Right cardiac atrium (tissue), 5 donors: ENCODE results near the gene MXRA8. TPM values are rescaled to one million over a fixed set of nuclear protein-coding genes. Genes with fewer than 3 reads are reported as not detected.

Experiments used
- ATAC-seq, 2 donors: fragments of 200-7000 bp; cut with Tn5 transposase; one replicate each; pipeline versions ENCODE4 v1.8.0 to v1.9.1; 2020; ENCODE audit warnings: moderate library complexity in 2 of 2, mild to moderate bottlenecking in 1 of 2
- DNase-seq, 3 donors: peaks; one replicate each; pipeline ENCODE4 v3.0.0-alpha.2; 2020
- H3K27ac ChIP-seq: one replicate; pipeline ENCODE4 v1.5.1; 2013; ENCODE audit warnings: mild to moderate bottlenecking, low read length, control low read depth, moderate library complexity
- H3K27me3 ChIP-seq: one replicate; pipeline ENCODE4 v1.6.1; 2013; ENCODE audit not compliant: control insufficient read depth, insufficient read depth
- H3K4me1 ChIP-seq: one replicate; pipeline ENCODE4 v1.6.1; 2013; ENCODE audit warnings: low read length; ENCODE audit not compliant: control insufficient read depth, insufficient read depth
- H3K4me3 ChIP-seq: one replicate; pipeline ENCODE4 v1.5.1; 2013; ENCODE audit warnings: low read length, control low read depth
- H3K9me3 ChIP-seq: one replicate; pipeline ENCODE4 v1.6.1; 2013; ENCODE audit warnings: low read length; ENCODE audit not compliant: control insufficient read depth
- WGBS: extraction: QIAGEN DNeasy Blood & Tissue Kit; methylation state at CpG from one replicate; pipeline ENCODE4 v1.1.7; 2013; 5-methylcytosine and 5-hydroxymethylcytosine counted together
- intact Hi-C, 4 donors: fragments of 100-400 bp; cut with DNase I; formaldehyde crosslinking; loops; one replicate each; pipeline versions ENCODE4 v1.11.0 to v1.14.0; 2022 to 2023
- polyA plus RNA-seq: library from polyadenylated mRNA; stranded (reverse); fragments of 200-250 nt; gene quantifications from one replicate; pipeline ENCODE4 v1.2.3, GENCODE V29; 2013
- total RNA-seq, 4 donors: library from RNA; stranded (reverse); fragmentation: NEBNext Ultra II Directional; extraction: Animal tissue kit (Norgen Biotek cat#: 25700); gene quantifications; one replicate each; pipeline ENCODE4 v1.2.1, GENCODE V29; 2021
- donor health status: healthy with polysubstance abuse.
- donor health status: DM: no; HTN: yes; CAD: no.
- donor health status: DM: no; HTN: no; CAD: no.
- donor health status: DM: no; HTN: yes; CAD: no; lungs with severe emphysema.
- donor health status: DM: yes; HTN: yes; CAD: no.

MXRA8 gene
- total and polyA plus RNA-seq, 5 donors: 21.9 to 39.5 (median 37.4) TPM

DNA sequence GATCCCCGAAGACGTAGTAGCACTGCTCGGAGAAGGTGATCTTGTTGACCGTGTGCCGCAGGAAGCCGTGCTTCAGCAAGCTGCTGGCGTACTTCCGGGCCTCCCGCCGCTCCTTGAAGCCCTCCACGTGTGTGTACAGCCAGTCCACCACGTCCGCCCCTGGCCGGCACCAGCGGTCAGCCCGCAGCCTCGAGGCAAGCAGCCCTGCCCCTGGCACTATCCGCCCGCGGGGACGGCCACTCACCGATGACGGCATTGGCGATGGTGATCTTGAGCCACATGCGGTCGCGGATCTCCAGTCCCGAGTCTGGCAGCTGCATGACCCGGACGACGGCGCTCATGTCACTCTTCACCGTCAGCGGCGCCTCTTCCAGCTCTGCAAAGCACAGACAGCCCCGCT is 20.1 kb downstream of the MXRA8 start:
- intact Hi-C loops: no loop called here
- ATAC-seq (no peak), DNase-seq (no peak)
- Histone ChIP-seq H3K4me3 (no peak overlapping the region), H3K4me1 (no peaks in the 10 kb centered on the region), H3K27ac (no peak overlapping the region), H3K27me3 (no peaks in the 10 kb centered on the region), H3K9me3 (no peaks in the 10 kb centered on the region)
- WGBS: 94% methylated on average over 36 of the region's 36 CpGs

DNA sequence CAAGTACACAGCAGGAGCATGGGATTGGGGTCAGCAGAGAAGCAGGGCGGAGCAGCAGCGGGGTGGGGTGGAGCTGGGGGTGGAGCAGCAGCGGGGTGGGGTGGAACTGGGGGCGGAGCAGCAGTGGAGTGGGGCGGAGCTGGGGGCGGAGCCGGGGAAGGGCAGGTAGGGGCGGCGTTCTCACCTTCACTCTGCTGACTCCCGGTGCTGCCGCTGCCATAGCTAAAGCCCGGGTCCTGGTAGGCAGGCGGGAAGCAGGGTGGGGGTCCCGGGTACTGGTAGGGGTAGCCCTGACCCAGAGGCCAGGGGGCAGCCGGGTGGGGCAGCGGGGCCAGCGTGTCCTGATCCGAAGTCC is 20.6 kb downstream of the MXRA8 start:
- H3K9me3 ChIP-seq: no peaks in the 10 kb centered on the region
- no peaks in the 10 kb centered on the region for H3K4me1 ChIP-seq
- H3K4me3 ChIP-seq: no peak overlapping the region
- H3K27me3 ChIP-seq: no peaks in the 10 kb centered on the region
- 82% methylated on average over 18 of the region's 18 CpGs for WGBS
- no peak for ATAC-seq
- no peak for DNase-seq
- no peak overlapping the region for H3K27ac ChIP-seq
- intact Hi-C loops: no loop called here

DNA sequence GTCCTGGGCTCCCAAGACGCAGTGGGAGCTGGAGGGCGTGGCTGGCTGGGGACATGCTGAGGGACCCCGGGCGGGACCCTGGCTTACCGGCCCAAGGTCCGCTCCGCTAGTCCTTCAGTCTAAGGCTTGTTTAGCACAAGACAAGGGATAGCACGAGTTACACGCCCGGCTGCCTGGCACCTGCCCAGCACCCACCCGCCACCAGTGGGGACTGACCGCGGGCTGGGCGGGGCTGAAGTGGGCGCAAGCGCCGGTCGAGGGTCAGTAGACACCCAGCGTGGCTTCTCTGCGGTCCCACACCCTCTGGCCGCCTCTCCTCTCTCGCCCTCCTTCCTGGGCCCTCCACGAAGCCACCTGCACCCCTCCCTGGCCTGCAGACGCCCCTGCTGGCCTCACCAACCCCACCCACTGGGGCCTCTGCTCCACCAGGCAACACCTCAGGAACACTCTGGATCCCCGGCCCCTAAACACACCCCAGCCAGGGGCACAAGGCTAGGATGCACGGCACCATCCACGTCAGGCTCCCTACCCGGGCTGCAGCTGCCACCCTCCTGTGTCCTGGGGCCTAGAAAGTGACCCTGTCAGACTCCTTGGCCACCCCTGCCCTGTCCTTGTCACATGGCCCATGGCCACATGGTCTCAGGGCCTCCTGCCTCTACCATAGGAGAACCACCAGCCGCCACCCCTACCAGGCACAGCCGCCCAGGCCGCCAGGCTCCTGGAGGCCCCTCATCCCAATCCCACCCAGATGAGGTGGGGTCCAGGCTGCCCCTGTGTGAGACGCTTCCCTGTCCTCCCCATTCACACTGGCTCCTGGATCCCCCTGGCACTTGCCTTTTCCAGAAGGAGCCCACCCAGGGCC is 21.2 kb downstream of the MXRA8 start:
- Histone ChIP-seq H3K27me3 (no peaks in the 10 kb centered on the region), H3K27ac (no peak overlapping the region), H3K4me3 (no peak overlapping the region), H3K4me1 (no peaks in the 10 kb centered on the region), H3K9me3 (no peaks in the 10 kb centered on the region)
- DNase-seq: no peak
- no peak for ATAC-seq
- intact Hi-C loops: no loop called here
- 95% methylated on average over 32 of the region's 32 CpGs for WGBS

DNA sequence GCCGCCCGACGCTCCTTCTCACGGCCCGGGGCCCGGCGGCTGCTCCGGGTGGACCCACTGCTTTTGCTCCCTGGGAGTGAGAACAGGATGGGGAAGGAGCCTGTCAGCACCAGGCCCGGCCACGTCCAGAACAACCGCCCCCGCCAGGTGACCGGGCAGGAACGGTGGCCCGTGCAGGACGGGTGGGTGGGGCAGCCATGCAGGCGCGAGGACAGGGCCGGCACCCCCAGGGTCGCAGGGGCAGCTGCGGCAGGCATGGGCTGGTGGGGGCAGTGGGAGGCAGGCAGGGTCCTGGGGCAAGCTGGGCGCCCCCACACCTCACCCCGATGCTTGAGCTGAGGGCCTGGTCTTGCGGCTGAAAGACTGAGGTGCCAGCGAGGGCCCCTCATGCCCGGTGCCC is 21.9 kb downstream of the MXRA8 start:
- 93% methylated on average over 26 of the region's 26 CpGs for WGBS
- intact Hi-C loops: no loop called here
- ATAC-seq (no peak), DNase-seq (no peak)
- no peaks in the 10 kb centered on the region for H3K9me3 ChIP-seq
- no peak overlapping the region for H3K27ac ChIP-seq
- no peaks in the 10 kb centered on the region for H3K4me1 ChIP-seq
- no peak overlapping the region for H3K4me3 ChIP-seq
- no peaks in the 10 kb centered on the region for H3K27me3 ChIP-seq

DNA sequence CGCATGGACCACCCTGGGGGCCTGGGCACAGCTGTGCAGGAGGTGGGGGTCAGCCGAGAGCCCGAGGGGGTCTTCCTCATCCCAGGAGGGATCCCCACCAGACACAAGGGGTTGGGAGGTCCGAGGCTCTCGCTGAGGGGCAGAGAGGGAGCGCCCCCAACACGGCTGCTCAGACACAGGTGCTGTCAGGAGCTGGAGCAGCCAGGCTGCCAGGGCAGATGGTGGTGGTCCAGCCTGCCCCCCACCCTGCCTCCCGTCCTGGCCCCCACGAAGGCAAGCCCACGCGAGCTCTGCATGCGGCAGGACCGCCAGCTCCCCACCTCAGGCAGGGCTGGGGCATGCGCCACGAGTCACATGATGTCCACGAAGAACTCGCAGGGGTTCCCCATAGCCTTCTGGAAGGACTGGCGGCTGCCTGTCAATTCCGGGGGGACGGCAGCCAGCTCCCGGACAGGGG is 22.5 kb downstream of the MXRA8 start:
- H3K27me3 ChIP-seq: no peaks in the 10 kb centered on the region
- WGBS: 84% methylated on average over 21 of the region's 21 CpGs
- no peak for ATAC-seq

DNA sequence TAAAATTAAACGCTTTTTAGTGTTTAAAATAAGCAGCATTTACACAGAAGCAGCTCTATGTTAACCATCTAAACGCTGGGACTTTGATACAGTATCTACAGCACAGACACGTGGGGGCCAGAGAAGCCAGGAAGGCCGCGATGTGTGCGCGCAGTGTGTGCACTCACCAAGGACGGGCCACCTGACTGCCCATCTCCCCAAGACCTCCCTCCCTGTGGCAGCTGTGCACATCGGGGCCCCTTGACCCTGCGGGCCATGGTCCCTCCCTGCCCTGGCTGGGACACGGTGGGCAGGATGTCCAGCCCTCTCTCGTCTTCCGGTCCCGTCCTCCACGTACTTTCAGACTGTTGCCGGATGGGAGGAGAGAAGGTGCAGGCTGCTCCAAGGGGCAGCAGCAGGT is 23.1 kb downstream of the MXRA8 start:
- DNase-seq: no peak
- Histone ChIP-seq H3K27ac (no peak overlapping the region), H3K4me3 (no peak overlapping the region), H3K9me3 (no peaks in the 10 kb centered on the region), H3K27me3 (no peaks in the 10 kb centered on the region), H3K4me1 (no peaks in the 10 kb centered on the region)
- intact Hi-C loops: no loop called here
- 70% methylated on average over 16 of the region's 16 CpGs for WGBS
- no peak for ATAC-seq

More for the DNA sequence above, 22.5 kb downstream of the MXRA8 start:
- no peak for DNase-seq
- H3K9me3 ChIP-seq: no peaks in the 10 kb centered on the region
- no peak overlapping the region for H3K4me3 ChIP-seq
- H3K27ac ChIP-seq: no peak overlapping the region
- intact Hi-C loops: no loop called here
- H3K4me1 ChIP-seq: no peaks in the 10 kb centered on the region

DNA sequence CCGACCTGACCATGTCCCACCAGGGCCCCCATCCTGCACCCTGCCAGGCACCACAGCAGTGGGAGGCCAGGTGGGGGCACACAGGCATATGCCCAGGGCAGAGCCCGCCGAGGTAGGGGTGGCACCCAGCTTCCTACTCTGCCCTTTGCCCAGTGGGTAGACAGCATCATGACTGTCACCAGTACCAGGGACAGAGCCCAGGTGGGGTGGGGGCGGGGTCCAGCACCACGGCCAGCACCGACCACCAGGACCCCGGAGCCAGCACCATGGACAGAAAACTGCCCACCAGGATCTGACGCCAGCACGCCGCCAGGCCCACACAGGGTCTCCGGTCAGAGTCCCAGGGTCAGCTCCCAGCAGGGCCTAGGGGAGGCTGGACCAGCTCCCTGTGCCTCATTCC is 23.5 kb downstream of the MXRA8 start:
- H3K4me1 ChIP-seq: no peaks in the 10 kb centered on the region
- intact Hi-C loops: no loop called here
- no peak overlapping the region for H3K27ac ChIP-seq
- 54% methylated on average over 11 of the region's 11 CpGs for WGBS
- no peak overlapping the region for H3K4me3 ChIP-seq
- H3K9me3 ChIP-seq: no peaks in the 10 kb centered on the region
- H3K27me3 ChIP-seq: no peaks in the 10 kb centered on the region
- no peak for DNase-seq
- no peak for ATAC-seq

DNA sequence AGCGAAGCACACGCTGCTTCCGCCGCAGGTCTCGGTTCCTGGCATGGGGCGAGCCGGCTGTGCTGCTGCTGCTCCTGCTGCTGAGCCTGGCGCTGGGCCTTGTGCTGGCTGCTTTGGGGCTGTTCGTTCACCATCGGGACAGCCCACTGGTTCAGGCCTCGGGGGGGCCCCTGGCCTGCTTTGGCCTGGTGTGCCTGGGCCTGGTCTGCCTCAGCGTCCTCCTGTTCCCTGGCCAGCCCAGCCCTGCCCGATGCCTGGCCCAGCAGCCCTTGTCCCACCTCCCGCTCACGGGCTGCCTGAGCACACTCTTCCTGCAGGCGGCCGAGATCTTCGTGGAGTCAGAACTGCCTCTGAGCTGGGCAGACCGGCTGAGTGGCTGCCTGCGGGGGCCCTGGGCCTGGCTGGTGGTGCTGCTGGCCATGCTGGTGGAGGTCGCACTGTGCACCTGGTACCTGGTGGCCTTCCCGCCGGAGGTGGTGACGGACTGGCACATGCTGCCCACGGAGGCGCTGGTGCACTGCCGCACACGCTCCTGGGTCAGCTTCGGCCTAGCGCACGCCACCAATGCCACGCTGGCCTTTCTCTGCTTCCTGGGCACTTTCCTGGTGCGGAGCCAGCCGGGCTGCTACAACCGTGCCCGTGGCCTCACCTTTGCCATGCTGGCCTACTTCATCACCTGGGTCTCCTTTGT is 24.7 kb downstream of the MXRA8 start:
- ATAC-seq: peak; percentile 5 to 17
- H3K4me1 ChIP-seq: no peaks in the 10 kb centered on the region
- DNase-seq: peak in 2 of 3 donors; percentile 62 to 86

DNA sequence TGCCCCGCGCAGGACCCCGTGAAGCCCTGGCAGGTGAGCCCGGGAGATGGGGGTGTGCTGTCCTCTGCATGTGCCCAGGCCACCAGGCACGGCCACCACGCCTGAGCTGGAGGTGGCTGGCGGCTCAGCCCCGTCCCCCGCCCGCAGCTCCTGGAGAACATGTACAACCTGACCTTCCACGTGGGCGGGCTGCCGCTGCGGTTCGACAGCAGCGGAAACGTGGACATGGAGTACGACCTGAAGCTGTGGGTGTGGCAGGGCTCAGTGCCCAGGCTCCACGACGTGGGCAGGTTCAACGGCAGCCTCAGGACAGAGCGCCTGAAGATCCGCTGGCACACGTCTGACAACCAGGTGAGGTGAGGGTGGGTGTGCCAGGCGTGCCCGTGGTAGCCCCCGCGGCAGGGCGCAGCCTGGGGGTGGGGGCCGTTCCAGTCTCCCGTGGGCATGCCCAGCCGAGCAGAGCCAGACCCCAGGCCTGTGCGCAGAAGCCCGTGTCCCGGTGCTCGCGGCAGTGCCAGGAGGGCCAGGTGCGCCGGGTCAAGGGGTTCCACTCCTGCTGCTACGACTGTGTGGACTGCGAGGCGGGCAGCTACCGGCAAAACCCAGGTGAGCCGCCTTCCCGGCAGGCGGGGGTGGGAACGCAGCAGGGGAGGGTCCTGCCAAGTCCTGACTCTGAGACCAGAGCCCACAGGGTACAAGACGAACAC is 25.4 kb downstream of the MXRA8 start:
- 80% methylated on average over 48 of the region's 48 CpGs for WGBS
- peak in 1 of 2 donors; percentile 2 for ATAC-seq
- intact Hi-C loops: no loop called here

More for the DNA sequence above, 24.7 kb downstream of the MXRA8 start:
- Histone ChIP-seq H3K27me3 (no peaks in the 10 kb centered on the region), H3K4me3 (no peak overlapping the region), H3K9me3 (no peaks in the 10 kb centered on the region), H3K27ac (no peak overlapping the region)
- intact Hi-C loops: no loop called here
- 79% methylated on average over 36 of the region's 36 CpGs for WGBS

DNA sequence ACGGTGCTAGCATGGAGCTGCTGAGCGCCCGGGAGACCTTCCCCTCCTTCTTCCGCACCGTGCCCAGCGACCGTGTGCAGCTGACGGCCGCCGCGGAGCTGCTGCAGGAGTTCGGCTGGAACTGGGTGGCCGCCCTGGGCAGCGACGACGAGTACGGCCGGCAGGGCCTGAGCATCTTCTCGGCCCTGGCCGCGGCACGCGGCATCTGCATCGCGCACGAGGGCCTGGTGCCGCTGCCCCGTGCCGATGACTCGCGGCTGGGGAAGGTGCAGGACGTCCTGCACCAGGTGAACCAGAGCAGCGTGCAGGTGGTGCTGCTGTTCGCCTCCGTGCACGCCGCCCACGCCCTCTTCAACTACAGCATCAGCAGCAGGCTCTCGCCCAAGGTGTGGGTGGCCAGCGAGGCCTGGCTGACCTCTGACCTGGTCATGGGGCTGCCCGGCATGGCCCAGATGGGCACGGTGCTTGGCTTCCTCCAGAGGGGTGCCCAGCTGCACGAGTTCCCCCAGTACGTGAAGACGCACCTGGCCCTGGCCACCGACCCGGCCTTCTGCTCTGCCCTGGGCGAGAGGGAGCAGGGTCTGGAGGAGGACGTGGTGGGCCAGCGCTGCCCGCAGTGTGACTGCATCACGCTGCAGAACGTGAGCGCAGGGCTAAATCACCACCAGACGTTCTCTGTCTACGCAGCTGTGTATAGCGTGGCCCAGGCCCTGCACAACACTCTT is 26.2 kb downstream of the MXRA8 start:
- DNase-seq: no peak
- WGBS: 84% methylated on average over 57 of the region's 57 CpGs
- Histone ChIP-seq H3K4me3 (no peak overlapping the region), H3K27me3 (no peaks in the 10 kb centered on the region), H3K4me1 (no peaks in the 10 kb centered on the region), H3K27ac (no peak overlapping the region), H3K9me3 (no peaks in the 10 kb centered on the region)
- no peak for ATAC-seq
- intact Hi-C loops: no loop called here

More for the DNA sequence above, 25.4 kb downstream of the MXRA8 start:
- Histone ChIP-seq H3K4me1 (no peaks in the 10 kb centered on the region), H3K27me3 (no peaks in the 10 kb centered on the region), H3K4me3 (no peak overlapping the region), H3K9me3 (no peaks in the 10 kb centered on the region), H3K27ac (no peak overlapping the region)
- no peak for DNase-seq
